Measurements from ENCODE around the gene ZWILCH. TPM values are rescaled to one million over a fixed set of nuclear protein-coding genes. Genes with fewer than 3 reads are reported as not detected.

Gene ZWILCH
- total and polyA plus RNA-seq, 8 donors: 0.89 to 46.7 (median 5.8) TPM

DNA sequence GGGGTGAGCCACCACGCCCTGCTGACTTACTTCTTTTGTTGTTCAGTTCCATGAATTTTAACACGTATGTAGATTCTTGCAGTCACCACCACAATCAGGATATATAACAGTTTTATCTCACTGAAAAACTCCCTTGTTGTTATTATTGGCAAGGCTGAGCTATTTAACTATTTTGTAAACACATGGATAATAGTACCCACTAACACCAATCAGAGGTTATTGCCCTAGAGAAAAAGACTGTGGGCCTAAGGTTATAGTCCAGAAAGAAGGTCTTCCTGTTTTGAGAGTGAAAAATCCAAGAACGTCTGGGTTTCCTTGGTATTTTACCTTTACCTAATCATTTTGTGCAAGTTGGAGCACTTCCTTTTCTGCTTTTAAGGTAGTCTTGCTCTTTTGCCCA lies 9.5 kb downstream of the ZWILCH start:
- TF ChIP-seq POLR2A (IDR thresholded peaks at IDR 0.05): no peak
- no peak for TF ChIP-seq POLR2AphosphoS5 (IDR thresholded peaks at IDR 0.05)
- no peak for TF ChIP-seq EP300 (IDR thresholded peaks at IDR 0.05)
- TF ChIP-seq, protein P1, sequence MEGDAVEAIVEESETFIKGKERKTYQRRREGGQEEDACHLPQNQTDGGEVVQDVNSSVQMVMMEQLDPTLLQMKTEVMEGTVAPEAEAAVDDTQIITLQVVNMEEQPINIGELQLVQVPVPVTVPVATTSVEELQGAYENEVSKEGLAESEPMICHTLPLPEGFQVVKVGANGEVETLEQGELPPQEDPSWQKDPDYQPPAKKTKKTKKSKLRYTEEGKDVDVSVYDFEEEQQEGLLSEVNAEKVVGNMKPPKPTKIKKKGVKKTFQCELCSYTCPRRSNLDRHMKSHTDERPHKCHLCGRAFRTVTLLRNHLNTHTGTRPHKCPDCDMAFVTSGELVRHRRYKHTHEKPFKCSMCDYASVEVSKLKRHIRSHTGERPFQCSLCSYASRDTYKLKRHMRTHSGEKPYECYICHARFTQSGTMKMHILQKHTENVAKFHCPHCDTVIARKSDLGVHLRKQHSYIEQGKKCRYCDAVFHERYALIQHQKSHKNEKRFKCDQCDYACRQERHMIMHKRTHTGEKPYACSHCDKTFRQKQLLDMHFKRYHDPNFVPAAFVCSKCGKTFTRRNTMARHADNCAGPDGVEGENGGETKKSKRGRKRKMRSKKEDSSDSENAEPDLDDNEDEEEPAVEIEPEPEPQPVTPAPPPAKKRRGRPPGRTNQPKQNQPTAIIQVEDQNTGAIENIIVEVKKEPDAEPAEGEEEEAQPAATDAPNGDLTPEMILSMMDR (IDR thresholded peaks at IDR 0.05): no peak
- Histone ChIP-seq H3K27ac (no peak overlapping the region), H3K9me3 (no peaks in the 10 kb centered on the region), H3K4me3 (no peak overlapping the region), H3K27me3 (no peaks in the 10 kb centered on the region), H3K36me3 (peaks cover 0 to 41% (median 38%) of the 10 kb centered on the region in 4 donors), H3K4me1 (no peaks in the 10 kb centered on the region)
- DNase-seq: no peak
- WGBS, 5 donors: 78 to 89% (median 81%) methylated on average over 3 of the region's 3 CpGs
- intact Hi-C loops (cut with DNase I; ENCODE audit: low total_unique reads): no loop called here

DNA sequence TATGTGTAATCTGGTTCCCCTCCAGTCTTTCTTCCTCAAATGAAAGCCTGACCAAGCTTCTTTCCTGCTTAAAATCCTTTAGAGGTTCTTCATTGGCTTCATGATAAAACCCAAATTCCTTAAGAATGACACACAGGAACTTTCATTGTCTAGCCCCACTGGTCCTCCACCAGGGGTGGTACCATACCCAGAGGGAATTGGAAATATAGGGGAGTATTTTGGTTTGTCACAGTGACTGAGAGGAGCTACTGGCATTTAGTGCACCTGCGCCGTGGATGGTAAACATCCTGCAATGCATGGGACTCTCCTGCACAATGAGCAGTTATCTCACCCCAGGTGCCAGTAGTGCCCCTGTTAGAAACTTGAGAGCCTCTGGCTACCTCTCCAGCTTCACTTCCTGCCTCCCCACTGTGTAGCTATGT lies 10.8 kb downstream of the ZWILCH start:
- no peak for TF ChIP-seq EP300 (IDR thresholded peaks at IDR 0.05)
- no peaks in the 10 kb centered on the region for H3K9me3 ChIP-seq
- intact Hi-C loops (cut with DNase I; ENCODE audit: low total_unique reads): no loop called here
- H3K4me3 ChIP-seq: no peak overlapping the region
- 90 to 100% (median 96%) methylated on average over 2 of the region's 2 CpGs for WGBS, 5 donors
- no peak for DNase-seq
- H3K4me1 ChIP-seq: no peaks in the 10 kb centered on the region
- peaks cover 0 to 49% (median 48%) of the 10 kb centered on the region in 4 donors for H3K36me3 ChIP-seq
- H3K27me3 ChIP-seq: no peaks in the 10 kb centered on the region
- H3K27ac ChIP-seq: no peak overlapping the region

DNA sequence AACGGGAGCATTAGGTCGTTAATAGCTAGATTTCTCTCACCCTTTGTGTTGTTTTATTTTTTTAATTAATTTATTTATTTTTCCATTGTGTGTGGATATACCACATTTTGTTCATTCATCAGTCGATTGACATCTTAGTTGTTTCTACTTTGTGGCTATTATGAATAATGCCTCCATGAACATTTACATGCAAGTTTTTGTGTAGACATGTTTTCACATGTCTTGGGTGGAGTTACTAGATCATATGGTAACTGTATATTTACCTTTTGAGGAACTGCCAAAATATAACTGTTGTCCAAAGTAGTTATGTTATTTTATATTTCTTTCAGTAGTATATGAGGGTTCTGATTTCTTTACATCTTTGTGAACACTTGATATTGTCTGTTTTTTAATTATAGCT lies 18.8 kb downstream of the ZWILCH start:
- Histone ChIP-seq H3K27me3 (no peaks in the 10 kb centered on the region), H3K4me1 (no peaks in the 10 kb centered on the region), H3K27ac (no peak overlapping the region), H3K36me3 (peaks cover 0 to 64% (median 56%) of the 10 kb centered on the region in 4 donors), H3K9me3 (no peaks in the 10 kb centered on the region), H3K4me3 (no peak overlapping the region)
- WGBS, 5 donors: 88 to 96% (median 91%) methylated on average over 3 of the region's 3 CpGs
- no peak for DNase-seq
- intact Hi-C loops (cut with DNase I; ENCODE audit: low total_unique reads): no loop called here
- TF ChIP-seq, protein P1 (IDR thresholded peaks at IDR 0.05): no peak
- TF ChIP-seq EP300 (IDR thresholded peaks at IDR 0.05) (no peak), POLR2AphosphoS5 (IDR thresholded peaks at IDR 0.05) (no peak), POLR2A (IDR thresholded peaks at IDR 0.05) (no peak)

DNA sequence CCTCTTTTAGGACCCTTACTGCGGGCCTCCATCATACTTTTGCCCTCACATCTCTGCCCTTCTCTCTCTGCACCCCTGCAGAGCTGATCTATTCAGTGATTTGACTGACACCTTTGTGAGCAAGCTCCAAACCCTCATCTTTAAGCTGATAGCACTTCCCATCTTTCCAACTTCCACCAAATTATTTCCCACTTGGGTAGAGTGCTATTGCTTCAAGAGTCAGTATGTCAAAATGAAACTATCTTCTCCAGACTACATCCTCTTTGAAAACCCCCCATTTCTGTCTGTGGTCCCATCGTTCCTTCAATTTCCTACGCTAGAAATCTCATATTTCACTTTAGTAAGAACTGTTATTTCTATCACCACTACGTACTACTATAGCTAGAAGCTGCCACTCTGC lies 19.7 kb downstream of the ZWILCH start:
- WGBS, 5 donors: 86 to 94% (median 90%) methylated on average over 4 of the region's 4 CpGs
- no peak overlapping the region for H3K4me3 ChIP-seq
- TF ChIP-seq POLR2AphosphoS5 (IDR thresholded peaks at IDR 0.05) (no peak), POLR2A (IDR thresholded peaks at IDR 0.05) (no peak), EP300 (IDR thresholded peaks at IDR 0.05) (no peak)
- TF ChIP-seq, protein P1 (IDR thresholded peaks at IDR 0.05): no peak
- intact Hi-C loops (cut with DNase I; ENCODE audit: low total_unique reads): no loop called here
- peaks cover 0 to 67% (median 57%) of the 10 kb centered on the region in 4 donors for H3K36me3 ChIP-seq
- DNase-seq: no peak
- H3K9me3 ChIP-seq: no peaks in the 10 kb centered on the region
- H3K4me1 ChIP-seq: no peaks in the 10 kb centered on the region
- no peaks in the 10 kb centered on the region for H3K27me3 ChIP-seq
- no peak overlapping the region for H3K27ac ChIP-seq

DNA sequence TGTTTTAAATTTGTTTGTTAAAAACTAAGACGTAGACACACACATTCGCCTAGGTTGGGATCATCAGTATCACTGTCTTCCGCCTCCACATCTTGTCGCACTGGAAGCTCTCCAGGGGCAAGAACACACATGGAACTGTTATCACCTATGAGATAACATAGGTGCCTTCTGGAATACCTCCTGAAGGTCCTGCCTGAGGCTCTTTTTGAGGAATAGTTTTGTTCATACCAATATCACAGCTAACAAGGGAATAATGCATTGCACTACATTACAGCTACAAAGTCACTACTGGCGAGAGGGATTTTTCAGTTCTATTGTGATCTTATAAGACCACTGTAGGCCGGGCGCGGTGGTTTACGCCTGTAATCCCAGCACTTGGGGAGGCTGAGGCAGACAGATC lies 29.9 kb downstream of the ZWILCH start:
- H3K27me3 ChIP-seq: no peaks in the 10 kb centered on the region
- WGBS, 5 donors: 86 to 96% (median 93%) methylated on average over 9 of the region's 9 CpGs
- no peak overlapping the region for H3K27ac ChIP-seq
- H3K4me1 ChIP-seq: no peaks in the 10 kb centered on the region
- H3K36me3 ChIP-seq: peaks cover 0 to 50% (median 32%) of the 10 kb centered on the region in 4 donors
- TF ChIP-seq EP300 (IDR thresholded peaks at IDR 0.05) (no peak), POLR2A (IDR thresholded peaks at IDR 0.05) (no peak), POLR2AphosphoS5 (IDR thresholded peaks at IDR 0.05) (no peak)
- TF ChIP-seq, protein P1 (IDR thresholded peaks at IDR 0.05): no peak
- H3K9me3 ChIP-seq: no peaks in the 10 kb centered on the region
- no peak for DNase-seq
- intact Hi-C loops (cut with DNase I; ENCODE audit: low total_unique reads): no loop called here
- no peak overlapping the region for H3K4me3 ChIP-seq
